NCI-H146 treated with DMSO at 0.1 percent for 48 hours (cell line): ENCODE results near the gene RNU1-4.
"Not testable (repeated sequence)": the region's sequence is repeated elsewhere in the genome, so short reads cannot be mapped to it uniquely, and the experiment has no call there.

ENCODE experiments used
- DNase-seq: peaks from one replicate; lab custom pipeline; 2025; ENCODE audit not compliant: unreplicated experiment; lab: John Stamatoyannopoulos, UW

The RNU1-4 gene

GRCh38 chr1:16708704-16709103, 31.6 kb upstream of the RNU1-4 start:
- not testable (repeated sequence) for DNase-seq

- not testable (repeated sequence) for DNase-seq
These were observed 30.6 kb upstream of the RNU1-4 start for GRCh38 chr1:16709659-16710087.

GRCh38 chr1:16710618-16711017, 29.7 kb upstream of the RNU1-4 start:
- DNase-seq = not testable (repeated sequence)

GRCh38 chr1:16712131-16712530, 28.2 kb upstream of the RNU1-4 start:
- DNase-seq = not testable (repeated sequence)

GRCh38 chr1:16712582-16712981, 27.7 kb upstream of the RNU1-4 start:
- not testable (repeated sequence) for DNase-seq

- not testable (repeated sequence) for DNase-seq
These were observed 27.3 kb upstream of the RNU1-4 start for GRCh38 chr1:16712984-16713383.

- DNase-seq = not testable (repeated sequence)
These were observed 26.8 kb upstream of the RNU1-4 start for GRCh38 chr1:16713480-16713879.

GRCh38 chr1:16716691-16717335, 23.5 kb upstream of the RNU1-4 start:
- no peak for DNase-seq

GRCh38 chr1:16717336-16718098, 22.8 kb upstream of the RNU1-4 start:
- no peak for DNase-seq

GRCh38 chr1:16718099-16718907, 22.0 kb upstream of the RNU1-4 start:
- not testable (repeated sequence) for DNase-seq

- no peak for DNase-seq
These were observed 21.3 kb upstream of the RNU1-4 start for GRCh38 chr1:16718908-16719533.

- DNase-seq = no peak
These were observed 20.6 kb upstream of the RNU1-4 start for GRCh38 chr1:16719571-16720350.

- DNase-seq = no peak
These were observed 19.7 kb upstream of the RNU1-4 start for GRCh38 chr1:16720351-16721223.

- DNase-seq = no peak
These were observed 18.3 kb upstream of the RNU1-4 start for GRCh38 chr1:16721871-16722641.

- no peak for DNase-seq
These were observed 15.4 kb upstream of the RNU1-4 start for GRCh38 chr1:16724718-16725438.

GRCh38 chr1:16725439-16726245, 14.7 kb upstream of the RNU1-4 start:
- DNase-seq = not testable (repeated sequence)
